Spleen (tissue), 7 donors: ENCODE measurements around the gene PDIA5.

Experiments used
- CTCF ChIP-seq, 11 experiments: fragments of 200-600 bp in 7 of 11; fragments of 450-650 bp in 4 of 11; sonication (generic) in 4 of 11; IDR thresholded peaks in 8 of 11; conservative IDR thresholded peaks in 3 of 11; 1 replicate in 7 of 11; 2 replicates in 4 of 11; pipeline versions ENCODE4 v1.4.0 to v1.8.0; 2016 to 2021; ENCODE audit warnings: antibody characterized with exemption in 11 of 11, inconsistent platforms in 4 of 11, mild to moderate bottlenecking in 1 of 11
- POLR2A ChIP-seq, 3 donors: fragments of 450-650 bp; IDR thresholded peaks; one replicate each; pipeline ENCODE4 v1.5.1; 2017; ENCODE audit warnings: antibody characterized with exemption in 3 of 3, mild to moderate bottlenecking in 1 of 3
- donor health status: DM: no; HTN: no; CAD: no; lungs with moderate emphysema.
- donor health status: DM: no; HTN: no; CAD: no.
- donor health status: DM: no; HTN: no; CAD: no.

DNA sequence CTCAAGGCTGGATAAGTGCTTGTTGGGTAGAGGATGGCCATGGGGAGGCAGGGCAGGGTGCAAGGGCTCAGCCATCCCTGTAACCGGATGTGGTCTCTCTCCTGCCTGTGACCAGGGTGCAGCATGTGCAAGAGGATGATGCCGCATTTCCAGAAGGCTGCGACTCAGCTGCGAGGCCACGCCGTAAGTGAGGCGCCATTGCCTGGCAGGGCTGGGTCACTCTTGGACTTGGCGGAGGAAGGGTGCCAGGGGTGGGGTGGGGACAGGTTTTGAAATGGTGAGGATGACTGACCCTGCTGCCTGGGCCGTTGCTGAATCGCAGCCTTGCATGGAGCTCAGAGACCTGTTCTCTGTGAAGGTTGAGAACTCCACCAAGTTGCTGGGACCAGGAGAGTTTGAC lies 49.3 kb downstream of the PDIA5 start:
- no peak for TF ChIP-seq CTCF (IDR thresholded peaks at IDR 0.05 in 8 of 11, conservative IDR thresholded peaks at IDR 0.05 in 3 of 11)
- TF ChIP-seq POLR2A (IDR thresholded peaks at IDR 0.05): no peak
